Ectodermal cell (in vitro differentiated cells): Measurements from ENCODE around the gene CFAP298. TPM values are rescaled to one million over a fixed set of nuclear protein-coding genes. Genes with fewer than 3 reads are reported as not detected.
A peak's percentile ranks its signal among the peaks of the same experiment; 100 is the strongest.
"Not testable (repeated sequence)": the region's sequence is repeated elsewhere in the genome, so short reads cannot be mapped to it uniquely, and the experiment has no call there.

ENCODE experiments used
- H3K27ac ChIP-seq: 2 replicates; pipeline ENCODE4 v1.7.0; 2013; ENCODE audit warnings: mild to moderate bottlenecking, low read depth, low read length; ENCODE audit not compliant: insufficient read depth, poor library complexity, severe bottlenecking
- H3K27me3 ChIP-seq: 2 replicates; pipeline ENCODE4 v1.7.0; 2013; ENCODE audit warnings: mild to moderate bottlenecking, low read length; ENCODE audit not compliant: insufficient read depth, control insufficient read depth, poor library complexity, severe bottlenecking
- H3K36me3 ChIP-seq: one replicate; pipeline ENCODE4 v1.7.0; 2013; ENCODE audit warnings: low read length; ENCODE audit not compliant: control insufficient read depth, insufficient read depth
- H3K4me1 ChIP-seq: one replicate; pipeline ENCODE4 v1.7.0; 2013; ENCODE audit warnings: low read length; ENCODE audit not compliant: control insufficient read depth, insufficient read depth
- H3K4me3 ChIP-seq: 2 replicates; pipeline ENCODE4 v1.7.0; 2013; ENCODE audit warnings: low read depth, low read length, control low read depth; ENCODE audit not compliant: insufficient read depth
- H3K9me3 ChIP-seq: 2 replicates; pipeline ENCODE4 v1.7.0; 2013; ENCODE audit warnings: mild to moderate bottlenecking, low read length, moderate library complexity; ENCODE audit not compliant: control insufficient read depth
- WGBS, 2 experiments: methylation state at CpG; one replicate each; pipeline ENCODE4 v1.1.7; 2013; ENCODE audit warnings: missing lambda C conversion rate in 2 of 2; 5-methylcytosine and 5-hydroxymethylcytosine counted together
- polyA plus RNA-seq, 4 experiments: library from polyadenylated mRNA; stranded (reverse); fragments of 50-300 nt; gene quantifications; one replicate each; pipeline ENCODE4 v1.2.3, GENCODE V29; 2013

CFAP298 gene
- polyA plus RNA-seq (2013, experiment 1 of 4), result 45.7 TPM
- polyA plus RNA-seq (2013, experiment 2 of 4), result 43.1 TPM
- polyA plus RNA-seq (2013, experiment 3 of 4), result 47.3 TPM
- polyA plus RNA-seq (2013, experiment 4 of 4), result 51.6 TPM

DNA sequence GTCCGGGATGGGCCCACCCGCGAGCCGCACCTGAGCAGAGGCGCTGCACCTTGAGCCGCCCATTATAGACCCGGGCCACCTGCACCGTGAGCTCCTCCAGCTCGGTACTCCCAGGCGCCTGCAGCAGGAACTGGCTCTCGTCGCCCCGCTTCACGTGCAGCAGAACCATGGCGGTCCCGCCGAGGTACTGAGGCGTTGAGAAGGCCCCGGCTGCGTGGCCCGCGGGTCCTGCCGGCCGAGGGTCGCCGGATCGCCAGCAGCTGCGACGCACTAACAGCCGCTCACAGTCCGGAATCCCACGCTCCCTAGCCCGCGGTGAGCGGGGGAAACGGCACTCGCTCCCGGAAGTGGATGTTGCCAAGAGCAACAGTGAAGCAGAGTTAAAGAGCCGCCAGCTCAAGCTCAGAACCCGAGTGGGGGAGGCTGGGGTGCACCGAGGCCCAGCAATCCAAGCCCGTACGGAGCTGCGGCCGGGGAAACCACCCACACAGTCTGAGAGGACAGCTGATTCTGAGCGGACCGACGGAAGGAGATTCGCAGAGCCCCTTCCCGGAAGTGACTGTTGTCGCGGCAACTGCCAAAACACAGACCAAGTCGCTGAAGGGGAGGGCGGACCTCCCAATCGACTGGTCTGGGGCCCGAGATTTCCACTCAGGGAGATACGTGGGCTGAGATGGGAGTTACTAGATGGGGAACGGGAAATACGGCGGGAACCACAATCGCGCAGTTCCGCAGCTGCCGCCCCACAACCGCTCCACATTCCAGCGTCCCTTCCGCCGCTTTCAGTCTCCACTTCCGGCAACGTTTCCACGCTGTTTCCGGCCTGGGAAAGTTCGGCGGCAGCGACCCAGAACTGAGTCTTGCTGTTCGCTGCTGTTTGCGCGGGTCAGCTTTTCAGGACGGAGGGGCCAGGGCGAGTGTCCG is at the start of gene CFAP298:
CFAP298 (minus strand) TSS at position 303 of the 924 bp plus-strand sequence; CDS start at position 169, 134 bp downstream.
- peaks cover 4% of the 10 kb centered on the region for H3K36me3 ChIP-seq
- H3K27ac ChIP-seq, result peak within 1 kb of the TSS; percentile 94
- H3K9me3 ChIP-seq, result no peaks in the 10 kb centered on the region
- peak within 1 kb of the TSS; percentile 99 for H3K4me3 ChIP-seq
- H3K4me1 ChIP-seq, result no peaks in the 10 kb centered on the region
- no peaks in the 10 kb centered on the region for H3K27me3 ChIP-seq
- 0% methylated on average over 81 of the region's 81 CpGs for WGBS, 2 experiments

GRCh38 chr21:32661026-32661782 is 49.0 kb upstream of the CFAP298 start:
- not testable (repeated sequence) for H3K27me3 ChIP-seq, H3K4me1 ChIP-seq, H3K27ac ChIP-seq, H3K4me3 ChIP-seq, H3K9me3 ChIP-seq
- 94 to 95% methylated on average over 13 of the region's 13 CpGs for WGBS, 2 experiments
- peaks cover 11% of the 10 kb centered on the region for H3K36me3 ChIP-seq

DNA sequence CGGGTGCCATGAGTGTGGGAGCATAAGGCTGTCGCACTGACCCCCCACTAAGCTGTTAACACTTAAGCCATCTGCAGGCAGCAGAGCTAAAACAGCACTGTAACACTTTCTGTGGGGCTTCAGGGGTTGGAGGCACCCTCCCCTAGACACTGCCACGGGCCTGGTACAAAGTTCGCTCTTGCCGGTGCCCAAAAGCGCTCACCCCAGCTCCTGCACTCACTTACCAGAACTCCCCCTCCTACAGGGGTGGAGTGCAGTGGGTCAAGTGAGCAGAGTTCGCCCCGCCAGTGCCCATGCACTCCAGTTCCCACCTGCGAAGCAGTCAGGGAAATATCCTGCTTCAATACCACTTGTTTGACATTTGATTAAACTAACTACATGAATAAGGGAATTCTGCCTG is 46.3 kb upstream of the CFAP298 start:
- WGBS, 2 experiments, result 93 to 98% methylated on average over 9 of the region's 9 CpGs
- Histone ChIP-seq H3K4me3 (no peak overlapping the region), H3K27me3 (no peaks in the 10 kb centered on the region), H3K4me1 (no peaks in the 10 kb centered on the region), H3K27ac (no peak overlapping the region), H3K9me3 (no peaks in the 10 kb centered on the region), H3K36me3 (peaks cover 3% of the 10 kb centered on the region)

GRCh38 chr21:32653326-32653901 is 41.2 kb upstream of the CFAP298 start:
- Histone ChIP-seq H3K27ac (no peak overlapping the region), H3K27me3 (no peaks in the 10 kb centered on the region), H3K4me1 (no peaks in the 10 kb centered on the region), H3K9me3 (no peaks in the 10 kb centered on the region), H3K4me3 (no peak overlapping the region), H3K36me3 (peaks cover under 1% of the 10 kb centered on the region)
- 72 to 82% methylated on average over 2 of the region's 2 CpGs for WGBS, 2 experiments

DNA sequence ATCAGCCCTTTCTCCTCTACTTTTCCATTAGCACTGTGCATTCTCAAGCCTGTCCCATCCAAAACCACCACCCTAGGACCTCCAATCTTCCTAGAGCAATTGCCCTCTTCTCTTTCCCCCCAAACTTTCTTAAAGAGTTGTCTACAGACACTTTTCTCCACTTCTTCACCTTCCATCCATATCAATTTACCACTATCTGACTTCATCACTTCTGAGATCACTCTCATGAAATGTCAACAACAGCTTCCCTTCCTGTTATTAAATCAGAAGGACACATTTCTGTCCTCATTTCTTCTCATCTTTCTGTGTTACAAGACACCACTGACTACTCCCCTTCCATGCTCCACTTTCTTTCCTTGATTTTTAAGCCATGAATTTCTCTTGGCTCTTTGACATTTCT is 36.0 kb upstream of the CFAP298 start:
- Histone ChIP-seq H3K36me3 (no peaks in the 10 kb centered on the region), H3K4me1 (no peaks in the 10 kb centered on the region)

DNA sequence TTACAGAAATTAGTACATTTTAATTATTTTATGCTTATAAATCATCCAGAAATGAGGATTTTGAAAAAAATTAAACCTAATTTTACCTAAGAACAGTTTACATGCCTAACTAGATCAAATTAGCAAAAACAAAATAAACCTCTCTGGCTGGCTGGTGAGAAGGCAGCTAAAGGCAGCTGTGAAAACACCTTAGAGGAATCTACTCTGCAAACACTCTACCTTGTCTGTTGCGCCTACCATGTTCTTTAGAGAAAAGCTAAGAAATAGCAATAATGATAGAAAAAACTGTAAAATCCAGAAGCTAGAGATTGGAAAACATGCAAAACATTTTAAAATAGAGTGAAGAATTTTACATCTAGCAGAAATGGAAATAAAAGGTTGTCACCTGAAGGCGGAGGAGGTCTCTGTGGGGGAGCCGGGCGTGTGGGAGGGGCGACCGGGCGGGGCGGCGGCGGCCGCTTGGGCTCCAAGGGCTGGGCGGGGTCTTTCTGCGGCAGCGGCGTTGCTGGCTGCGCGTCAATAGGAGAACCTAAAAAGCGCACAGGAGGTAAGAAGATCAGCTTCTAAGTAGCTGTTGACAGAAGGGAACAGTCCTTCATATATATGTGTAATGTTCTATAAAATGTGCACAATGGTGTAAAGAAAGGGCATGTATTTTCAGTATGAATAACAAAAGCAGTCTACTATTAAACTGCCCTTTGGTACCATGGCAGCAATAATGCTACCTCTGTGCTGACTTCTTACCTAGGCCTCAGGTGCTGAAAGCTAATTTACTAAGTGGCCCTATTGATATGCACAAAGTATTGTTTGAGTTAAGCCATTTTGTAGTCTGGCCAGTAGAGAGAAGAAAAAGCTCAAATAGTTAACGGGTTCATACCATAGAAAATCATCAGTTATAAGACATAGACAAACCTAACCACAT is 33.3 kb upstream of the CFAP298 start:
- H3K27ac ChIP-seq, result no peak overlapping the region
- 3 to 7% methylated on average over 18 to 19 of the region's 19 CpGs for WGBS, 2 experiments
- no peaks in the 10 kb centered on the region for H3K9me3 ChIP-seq
- H3K36me3 ChIP-seq, result no peaks in the 10 kb centered on the region
- H3K4me1 ChIP-seq, result no peaks in the 10 kb centered on the region
- no peak overlapping the region for H3K4me3 ChIP-seq
- H3K27me3 ChIP-seq, result no peaks in the 10 kb centered on the region

More for the DNA sequence above, 36.0 kb upstream of the CFAP298 start:
- no peaks in the 10 kb centered on the region for H3K9me3 ChIP-seq
- no peak overlapping the region for H3K4me3 ChIP-seq
- H3K27ac ChIP-seq, result no peak overlapping the region
- no peaks in the 10 kb centered on the region for H3K27me3 ChIP-seq

GRCh38 chr21:32641710-32642698 is 29.8 kb upstream of the CFAP298 start:
- H3K4me1 ChIP-seq, result no peaks in the 10 kb centered on the region
- no peaks in the 10 kb centered on the region for H3K27me3 ChIP-seq
- no peak overlapping the region for H3K4me3 ChIP-seq
- 79 to 82% methylated on average over 7 to 10 of the region's 10 CpGs for WGBS, 2 experiments
- no peak overlapping the region for H3K27ac ChIP-seq
- H3K36me3 ChIP-seq, result no peaks in the 10 kb centered on the region
- no peaks in the 10 kb centered on the region for H3K9me3 ChIP-seq

- Histone ChIP-seq H3K27me3 (no peaks in the 10 kb centered on the region), H3K27ac (no peak overlapping the region), H3K4me1 (no peaks in the 10 kb centered on the region), H3K4me3 (no peak overlapping the region), H3K9me3 (no peaks in the 10 kb centered on the region), H3K36me3 (no peaks in the 10 kb centered on the region)
- WGBS, 2 experiments, result 96 to 100% methylated on average over 2 to 3 of the region's 3 CpGs
These were observed 14.5 kb upstream of the CFAP298 start for GRCh38 chr21:32626621-32627196.
